GM18511 (cell line): Measurements from ENCODE around the gene MPV17L2.

ENCODE experiments used
- ATAC-seq: cut with Tn5 transposase; IDR thresholded peaks from one replicate; pipeline ENCODE4 v1.9.1; 2021; ENCODE audit warnings: mild to moderate bottlenecking, moderate library complexity; ENCODE audit not compliant: unreplicated experiment

MPV17L2 gene

GRCh38 chr19:18232540-18233223, 39.7 kb downstream of the MPV17L2 start:
- ATAC-seq, result no peak

DNA sequence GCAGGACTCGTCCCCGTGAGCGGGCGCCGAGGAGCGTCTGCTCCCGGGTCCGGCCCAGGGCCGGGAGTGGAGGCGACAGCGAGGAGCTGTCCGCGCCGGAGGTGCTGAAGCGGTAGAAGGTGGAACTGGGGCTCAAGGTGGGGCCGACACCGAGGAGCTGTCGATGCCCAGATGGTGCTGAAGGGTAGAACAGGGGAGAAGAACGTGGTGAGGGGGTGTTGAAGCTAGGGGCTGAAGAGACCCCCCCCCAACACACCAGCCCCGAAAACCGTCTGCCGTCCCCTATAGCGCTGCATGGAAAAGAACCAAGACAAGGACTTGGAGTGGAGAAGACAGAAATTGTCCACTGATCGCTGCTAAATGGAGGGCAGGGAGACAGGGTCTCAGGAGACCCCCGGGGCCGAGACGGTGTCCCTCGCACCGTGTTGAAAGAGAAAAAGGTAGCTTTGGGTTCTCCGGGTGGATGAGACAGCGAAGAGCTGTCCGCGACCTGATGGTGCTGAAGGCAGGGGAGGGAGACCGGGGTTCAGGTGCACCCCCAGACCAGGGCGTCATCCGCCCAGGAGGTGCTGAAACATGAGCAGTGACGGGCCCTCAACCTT, 40.3 kb downstream of the MPV17L2 start:
- no peak for ATAC-seq

GRCh38 chr19:18234194-18234593, 41.2 kb downstream of the MPV17L2 start:
- ATAC-seq, result no peak

DNA sequence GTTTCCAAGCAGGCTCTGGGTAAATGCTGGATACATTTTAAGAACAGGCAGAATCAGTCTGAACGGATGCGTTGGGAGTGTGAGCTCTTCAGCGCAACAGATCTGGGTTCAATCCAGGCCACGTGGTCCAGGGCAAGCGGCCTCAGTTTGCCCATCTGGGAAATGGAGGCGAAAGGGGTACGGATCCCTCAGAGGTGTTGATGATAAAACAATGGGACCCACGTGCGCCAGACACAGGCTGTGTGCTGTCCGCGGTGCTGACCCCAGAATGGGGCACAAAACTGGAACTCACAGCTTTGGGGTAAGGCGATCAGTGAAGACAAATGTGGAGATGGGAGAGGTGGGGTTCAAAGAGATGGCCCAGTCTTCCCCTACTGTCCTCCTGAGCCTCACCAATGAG, 46.3 kb downstream of the MPV17L2 start:
- ATAC-seq, result no peak

DNA sequence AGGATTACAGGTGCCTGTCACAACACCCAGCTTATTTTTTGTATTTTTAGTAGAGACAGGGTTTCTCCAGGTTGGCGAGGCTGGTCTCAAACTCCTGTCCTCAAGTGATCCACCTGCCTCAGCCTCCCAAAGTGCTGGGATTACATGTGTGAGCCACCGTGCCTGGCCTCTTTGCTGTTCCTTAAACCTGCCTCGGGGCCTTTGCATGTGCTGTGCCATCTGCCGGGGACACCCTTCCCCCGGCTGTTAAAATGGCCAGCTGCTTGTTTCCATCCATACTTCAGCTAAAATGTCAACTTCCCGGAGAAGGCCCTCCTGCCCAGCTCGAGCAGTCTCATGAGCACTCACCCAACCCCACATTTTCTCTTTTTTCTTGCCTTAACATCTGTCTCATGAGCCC, 52.3 kb downstream of the MPV17L2 start:
- no peak for ATAC-seq
